ENCODE results near the gene F3.

- TF ChIP-seq CTCF (IDR thresholded peaks at IDR 0.05 in 8 of 11, conservative IDR thresholded peaks at IDR 0.05 in 3 of 11) (peak in 6 of 11 experiments; percentile 16 to 49 (median 34)), POLR2AphosphoS5 (IDR thresholded peaks at IDR 0.05) (no peak)
These were observed 19.3 kb downstream of the F3 start for GRCh38 chr1:94522304-94522703.
